ENCODE data around the gene ARL5C. TPM values are rescaled to one million over a fixed set of nuclear protein-coding genes. Genes with fewer than 3 reads are reported as not detected.
A peak's percentile ranks its signal among the peaks of the same experiment; 100 is the strongest.

The ARL5C gene
- total RNA-seq, 1 experiment from 2014 or later: not detected

GRCh38 chr17:39173080-39173479, 7.1 kb upstream of the ARL5C start:
- WGBS (ENCODE audit: extremely low coverage, insufficient read length, low lambda C conversion rate): no CpG with 5 or more reads among the region's 5 CpGs
- no peak overlapping the region for H3T11ph ChIP-seq (ENCODE audit: low read length)
- no peak overlapping the region for H3K27ac ChIP-seq (ENCODE audit: insufficient read length, low read depth, low read length)
- H4K91ac ChIP-seq (ENCODE audit: insufficient read length, low read depth, low read length): no peak overlapping the region
- peaks cover 4 to 8% of the 10 kb centered on the region in 2 experiments; a peak in 4 of 5 replicates for H3K9me3 Mint-ChIP-seq
- H4K5ac ChIP-seq (ENCODE audit: insufficient read length, low read depth, low read length): no peak overlapping the region
- H3K27me3 ChIP-seq (ENCODE audit: insufficient read depth, low read length): no peaks in the 10 kb centered on the region
- H3K14ac ChIP-seq (ENCODE audit: insufficient read depth, low read length): no peak overlapping the region
- no peaks in the 10 kb centered on the region for H3K79me1 ChIP-seq (ENCODE audit: insufficient read depth, low read depth, low read length, poor library complexity, severe bottlenecking)
- no peak overlapping the region for H4K8ac ChIP-seq (replicated peaks; ENCODE audit: insufficient read length, low read depth, low read length)
- no peaks in the 10 kb centered on the region; the same call in 1 of the 2 replicates for H3K4me1 ChIP-seq (ENCODE audit: insufficient read depth, low read length)
- H3K56ac ChIP-seq (ENCODE audit: insufficient read length, low read depth, low read length): no peak overlapping the region
- H3K23me2 ChIP-seq (ENCODE audit: insufficient read length, low read depth, low read length, poor library complexity, severe bottlenecking): no peaks in the 10 kb centered on the region
- no peaks in the 10 kb centered on the region for H3K79me2 ChIP-seq (ENCODE audit: insufficient read depth, low read length)
- H3K9ac ChIP-seq (ENCODE audit: extremely low read depth, insufficient read length, low read length): no peak overlapping the region
- H3K4me3 Mint-ChIP-seq: no peak overlapping the region
- H2AK5ac ChIP-seq (ENCODE audit: insufficient read length, low read length): no peak overlapping the region
- no peak overlapping the region for H2AFZ ChIP-seq (ENCODE audit: low read length)
- peak; percentile 29 for DNase-seq
- H2BK20ac ChIP-seq (ENCODE audit: low read depth, low read length, poor library complexity, severe bottlenecking): no peak overlapping the region
- H2BK5ac ChIP-seq (ENCODE audit: insufficient read length, low read length): no peak overlapping the region
- H3K4me2 ChIP-seq (ENCODE audit: insufficient read depth, insufficient read length, low read length): no peak overlapping the region
- peaks cover 30 to 52% of the 10 kb centered on the region in 2 experiments for H3K4me1 Mint-ChIP-seq
- no peak overlapping the region for H3K23ac ChIP-seq (ENCODE audit: insufficient read length, low read depth, low read length)
- no peak overlapping the region for H2BK15ac ChIP-seq (ENCODE audit: low read depth, low read length)
- peaks cover 13% of the 10 kb centered on the region for H3K27me3 Mint-ChIP-seq (ENCODE audit: low read depth)
- no peaks in the 10 kb centered on the region for H4K20me1 ChIP-seq (ENCODE audit: control insufficient read depth, insufficient read depth, insufficient read length)
- 0 out of 7 replicates have a peak overlapping the region, but pooled peaks of 1 of the 3 experiments have one; percentile 27 for H3K27ac Mint-ChIP-seq
- no peak overlapping the region for H3K18ac ChIP-seq (ENCODE audit: insufficient read length, low read depth, low read length)
- TF ChIP-seq CTCF (conservative IDR thresholded peaks at IDR 0.05): no peak
- H2BK12ac ChIP-seq (ENCODE audit: insufficient read length, low read depth, low read length): no peak overlapping the region
- peaks cover 9 to 33% (median 18%) of the 10 kb centered on the region in 3 experiments for H3K36me3 Mint-ChIP-seq (ENCODE audit: insufficient read depth in 1 of 3, low read depth in 3 of 3)
- no peak overlapping the region for H2BK120ac ChIP-seq (ENCODE audit: low read depth, low read length, poor library complexity, severe bottlenecking)
- H3K9me3 ChIP-seq (ENCODE audit: control insufficient read depth, low read depth, low read length): no peaks in the 10 kb centered on the region
- H3K4ac ChIP-seq (ENCODE audit: low read depth, low read length): no peak overlapping the region
